ENCODE data around the gene OR2A42.
"Not testable (repeated sequence)": the region's sequence is repeated elsewhere in the genome, so short reads cannot be mapped to it uniquely, and the experiment has no call there.

Gene OR2A42, protein sequence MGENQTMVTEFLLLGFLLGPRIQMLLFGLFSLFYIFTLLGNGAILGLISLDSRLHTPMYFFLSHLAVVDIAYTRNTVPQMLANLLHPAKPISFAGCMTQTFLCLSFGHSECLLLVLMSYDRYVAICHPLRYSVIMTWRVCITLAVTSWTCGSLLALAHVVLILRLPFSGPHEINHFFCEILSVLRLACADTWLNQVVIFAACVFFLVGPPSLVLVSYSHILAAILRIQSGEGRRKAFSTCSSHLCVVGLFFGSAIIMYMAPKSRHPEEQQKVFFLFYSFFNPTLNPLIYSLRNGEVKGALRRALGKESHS

DNA sequence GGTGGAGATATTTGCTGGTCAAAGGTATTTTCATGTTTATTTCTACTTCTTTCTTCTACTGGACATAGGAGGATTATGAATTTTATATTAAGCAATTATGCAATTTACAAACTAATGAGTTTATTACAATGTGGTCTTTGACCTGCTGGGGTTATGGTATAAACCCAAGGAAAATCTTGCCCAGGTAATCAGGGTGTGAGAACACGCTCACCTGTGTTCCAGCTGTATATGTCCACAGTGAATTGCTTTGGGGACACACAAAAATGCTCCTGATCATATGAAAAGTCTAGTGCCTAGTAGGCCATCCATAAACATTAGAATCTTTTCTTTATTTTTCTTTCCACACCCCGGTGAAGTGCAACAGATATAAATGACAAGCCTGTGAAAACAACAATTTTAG is at the start of gene OR2A42:
OR2A42 (minus strand) TSS at position 241 of the 400 bp plus-strand sequence. CDS start 6,762 bp downstream, outside the sequence.
- H3K4me1 Mint-ChIP-seq (ENCODE audit: low read depth); H3K27me3 Mint-ChIP-seq (ENCODE audit: low read depth); H3K9me3 Mint-ChIP-seq; DNase-seq (ENCODE audit: low spot score); H3K4me3 Mint-ChIP-seq; H3K27ac Mint-ChIP-seq; H3K36me3 Mint-ChIP-seq (ENCODE audit: low read depth): not testable (repeated sequence)

DNA sequence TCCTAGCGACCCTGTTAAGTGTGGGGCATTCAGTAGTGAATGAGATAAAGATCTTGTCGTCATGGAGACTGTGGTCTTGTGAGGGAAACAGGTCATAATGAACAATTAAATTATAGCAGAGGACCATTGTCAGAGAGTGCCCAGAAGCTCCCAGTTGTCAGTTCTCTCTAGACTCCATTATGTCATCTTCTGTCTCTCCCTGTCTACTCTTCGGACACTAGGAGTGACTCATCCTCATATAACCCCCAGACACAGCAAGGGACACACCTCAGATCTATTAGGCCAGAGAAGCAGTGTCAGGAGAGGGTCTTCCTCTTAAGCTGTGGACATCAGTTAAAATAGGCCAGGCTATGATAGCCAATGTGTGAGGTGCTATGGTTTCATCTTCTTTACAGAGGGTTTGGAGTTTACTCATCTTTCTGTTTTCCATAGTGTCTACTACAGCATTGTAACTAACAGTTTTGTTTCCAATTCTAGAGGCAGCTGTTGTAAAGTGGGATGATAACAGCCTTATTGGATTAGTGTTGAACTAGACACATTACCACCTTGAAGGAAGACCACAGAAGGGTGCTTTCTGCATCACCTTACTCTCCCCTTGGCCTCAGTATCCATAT is 47.9 kb upstream of the OR2A42 start:
- H3K4me1 Mint-ChIP-seq (ENCODE audit: low read depth); H3K27ac Mint-ChIP-seq; H3K36me3 Mint-ChIP-seq (ENCODE audit: low read depth); H3K9me3 Mint-ChIP-seq; H3K4me3 Mint-ChIP-seq; H3K27me3 Mint-ChIP-seq (ENCODE audit: low read depth); DNase-seq (ENCODE audit: low spot score): not testable (repeated sequence)

DNA sequence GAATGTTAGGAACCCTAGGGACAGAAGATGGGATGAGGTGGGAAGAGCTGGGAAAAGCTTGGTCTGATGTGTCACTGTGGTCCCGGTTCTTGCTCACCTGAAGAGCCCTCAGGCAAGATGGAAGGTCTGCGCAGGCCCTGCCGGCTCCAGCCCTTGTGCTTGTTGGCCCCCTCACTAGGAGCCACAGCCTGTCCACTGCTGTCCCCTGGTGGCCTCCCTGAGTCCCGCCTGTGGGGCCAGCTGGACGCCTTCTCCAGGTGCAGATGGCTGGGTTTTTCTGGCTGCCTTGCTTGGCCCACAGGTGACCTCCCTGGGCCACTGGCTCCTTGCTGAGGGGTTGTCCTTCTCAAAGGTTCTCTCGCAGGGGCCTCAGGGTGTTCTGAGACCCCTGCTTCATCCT is 44.3 kb upstream of the OR2A42 start:
- not testable (repeated sequence) for H3K4me3 Mint-ChIP-seq; H3K27me3 Mint-ChIP-seq (ENCODE audit: low read depth); DNase-seq (ENCODE audit: low spot score); H3K27ac Mint-ChIP-seq; H3K4me1 Mint-ChIP-seq (ENCODE audit: low read depth); H3K9me3 Mint-ChIP-seq; H3K36me3 Mint-ChIP-seq (ENCODE audit: low read depth)

DNA sequence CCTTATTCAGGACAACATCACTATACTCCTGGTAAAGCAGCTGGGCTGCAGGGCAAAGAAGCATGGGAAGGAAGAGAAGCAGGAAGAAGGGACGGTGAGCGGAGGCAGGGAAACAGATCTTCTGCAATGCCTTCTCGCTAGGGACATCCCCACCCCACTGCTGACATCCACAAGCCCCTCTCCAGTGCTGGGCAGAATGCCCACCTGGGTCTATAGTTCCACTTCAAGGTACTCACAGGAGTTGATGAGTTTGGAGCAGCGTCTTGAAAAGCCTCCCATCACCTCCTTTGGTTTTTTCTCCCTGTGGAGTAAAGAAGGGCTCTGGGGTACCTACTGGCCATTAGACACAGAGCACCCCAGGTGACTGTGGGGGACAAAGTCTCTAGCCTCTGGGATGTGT is 43.1 kb upstream of the OR2A42 start:
- H3K27ac Mint-ChIP-seq; H3K36me3 Mint-ChIP-seq (ENCODE audit: low read depth); H3K9me3 Mint-ChIP-seq; H3K4me3 Mint-ChIP-seq; DNase-seq (ENCODE audit: low spot score); H3K27me3 Mint-ChIP-seq (ENCODE audit: low read depth); H3K4me1 Mint-ChIP-seq (ENCODE audit: low read depth): not testable (repeated sequence)

DNA sequence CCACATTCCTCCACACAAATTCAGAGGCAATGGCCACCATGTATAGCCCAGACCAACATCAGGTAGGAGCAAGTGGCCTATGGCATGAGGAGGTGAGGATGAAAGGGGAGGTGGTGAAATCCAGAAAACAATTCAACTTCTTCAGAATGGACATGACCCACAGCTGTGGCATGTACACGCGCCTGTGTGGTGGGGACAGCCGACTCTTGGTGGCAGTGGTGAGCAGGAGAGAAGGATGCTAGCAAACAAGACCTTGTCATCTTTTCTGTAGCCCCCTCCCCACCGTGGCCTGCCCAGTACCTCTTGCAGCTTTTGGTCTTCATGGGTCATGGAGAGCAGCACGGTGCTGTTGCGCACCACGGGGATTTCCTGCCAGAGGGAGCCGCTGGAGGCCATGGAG is 42.6 kb upstream of the OR2A42 start:
- H3K9me3 Mint-ChIP-seq; H3K4me1 Mint-ChIP-seq (ENCODE audit: low read depth); DNase-seq (ENCODE audit: low spot score); H3K27me3 Mint-ChIP-seq (ENCODE audit: low read depth); H3K36me3 Mint-ChIP-seq (ENCODE audit: low read depth); H3K4me3 Mint-ChIP-seq; H3K27ac Mint-ChIP-seq: not testable (repeated sequence)

DNA sequence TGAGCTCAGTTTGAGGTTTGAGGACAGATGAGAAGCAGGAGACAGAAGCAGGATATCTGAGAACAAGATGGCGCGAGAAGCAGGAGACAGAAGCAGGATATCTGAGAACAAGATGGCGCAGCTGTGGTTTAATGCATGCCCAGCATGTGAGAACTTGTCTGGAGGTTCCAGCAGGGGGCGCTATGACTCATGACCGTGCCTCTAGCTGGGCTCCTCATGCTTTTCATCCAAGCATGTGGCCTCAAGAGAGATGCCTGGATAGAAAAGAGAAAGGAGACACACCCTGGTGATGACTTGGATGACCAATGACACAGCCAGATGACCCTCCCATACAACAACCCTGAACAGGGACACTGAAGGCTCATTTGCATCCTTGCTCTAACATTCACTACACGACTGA is 40.6 kb upstream of the OR2A42 start:
- H3K4me1 Mint-ChIP-seq (ENCODE audit: low read depth); H3K27ac Mint-ChIP-seq; DNase-seq (ENCODE audit: low spot score); H3K9me3 Mint-ChIP-seq; H3K4me3 Mint-ChIP-seq; H3K36me3 Mint-ChIP-seq (ENCODE audit: low read depth); H3K27me3 Mint-ChIP-seq (ENCODE audit: low read depth): not testable (repeated sequence)

DNA sequence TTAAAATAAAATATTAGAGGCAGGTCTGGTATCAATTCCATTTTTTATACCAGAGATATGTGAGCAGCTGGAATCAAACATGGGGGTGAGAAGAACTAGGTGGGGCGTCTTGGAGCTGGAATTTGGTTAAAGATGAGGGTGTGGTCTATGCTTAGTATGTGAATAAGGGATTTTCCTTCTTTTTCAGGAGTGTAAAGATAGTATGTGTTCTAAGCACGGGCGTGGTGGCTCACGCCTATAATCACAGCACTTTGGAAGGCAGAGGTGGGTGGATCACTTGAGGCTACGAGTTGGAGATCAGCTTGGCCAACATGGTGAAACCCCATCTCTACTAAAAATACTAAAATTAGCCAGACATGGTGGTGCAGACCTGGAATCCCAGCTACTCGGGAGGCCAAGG is 35.9 kb upstream of the OR2A42 start:
- not testable (repeated sequence) for H3K27ac Mint-ChIP-seq; DNase-seq (ENCODE audit: low spot score)

DNA sequence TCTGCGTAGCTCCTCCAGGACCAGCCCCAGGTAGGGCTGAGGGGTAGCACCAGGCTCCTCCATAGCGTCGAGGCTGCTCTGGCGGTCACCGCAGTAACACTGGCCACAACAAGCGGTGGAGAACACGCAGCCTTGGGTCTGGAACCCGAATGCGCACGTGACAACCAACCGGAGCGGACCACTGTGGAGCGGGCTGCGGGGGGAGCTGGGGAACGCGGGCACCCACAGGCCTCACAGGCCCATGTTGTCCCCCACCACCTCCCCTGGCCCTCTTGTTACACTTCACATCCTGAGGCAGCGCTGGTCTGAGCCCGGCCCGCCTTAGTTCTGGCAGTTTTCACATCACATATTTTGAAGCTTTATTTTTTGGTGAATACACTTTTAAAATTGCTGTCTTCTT is 29.8 kb upstream of the OR2A42 start, which contains the start of gene CTAGE8:
CTAGE8 (minus strand) TSS at position 101 of the 400 bp plus-strand sequence; CDS start at position 63, 38 bp downstream.
- H3K4me3 Mint-ChIP-seq; H3K27me3 Mint-ChIP-seq (ENCODE audit: low read depth); H3K4me1 Mint-ChIP-seq (ENCODE audit: low read depth); H3K27ac Mint-ChIP-seq; H3K9me3 Mint-ChIP-seq; DNase-seq (ENCODE audit: low spot score); H3K36me3 Mint-ChIP-seq (ENCODE audit: low read depth): not testable (repeated sequence)

More for the DNA sequence above, 35.9 kb upstream of the OR2A42 start:
- not testable (repeated sequence) for H3K4me3 Mint-ChIP-seq; H3K9me3 Mint-ChIP-seq; H3K36me3 Mint-ChIP-seq (ENCODE audit: low read depth); H3K4me1 Mint-ChIP-seq (ENCODE audit: low read depth); H3K27me3 Mint-ChIP-seq (ENCODE audit: low read depth)

DNA sequence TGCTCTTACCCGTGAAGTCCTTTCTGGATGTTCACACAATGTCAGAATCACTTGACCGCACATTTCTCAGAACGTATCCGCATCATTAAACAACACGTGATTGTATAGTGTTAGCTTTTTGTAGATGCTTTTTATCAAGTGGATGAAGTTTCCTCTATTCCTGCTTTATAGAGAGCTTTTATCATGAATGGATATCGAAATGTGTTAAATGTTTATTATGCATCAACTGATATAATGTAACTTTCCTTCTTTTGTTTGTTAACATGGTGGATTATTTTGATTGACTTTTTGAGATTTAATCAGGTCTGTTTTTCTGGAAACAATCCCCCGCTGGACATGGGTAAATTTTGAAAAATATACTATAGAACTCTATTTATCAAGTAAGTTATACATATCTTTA is 25.3 kb upstream of the OR2A42 start, which contains the start of gene OR2A7:
OR2A7 (minus strand) TSS at position 101 of the 400 bp plus-strand sequence. CDS start 5,164 bp downstream, outside the sequence.
- H3K27ac Mint-ChIP-seq; H3K4me1 Mint-ChIP-seq (ENCODE audit: low read depth); H3K4me3 Mint-ChIP-seq; H3K27me3 Mint-ChIP-seq (ENCODE audit: low read depth); DNase-seq (ENCODE audit: low spot score); H3K36me3 Mint-ChIP-seq (ENCODE audit: low read depth); H3K9me3 Mint-ChIP-seq: not testable (repeated sequence)

DNA sequence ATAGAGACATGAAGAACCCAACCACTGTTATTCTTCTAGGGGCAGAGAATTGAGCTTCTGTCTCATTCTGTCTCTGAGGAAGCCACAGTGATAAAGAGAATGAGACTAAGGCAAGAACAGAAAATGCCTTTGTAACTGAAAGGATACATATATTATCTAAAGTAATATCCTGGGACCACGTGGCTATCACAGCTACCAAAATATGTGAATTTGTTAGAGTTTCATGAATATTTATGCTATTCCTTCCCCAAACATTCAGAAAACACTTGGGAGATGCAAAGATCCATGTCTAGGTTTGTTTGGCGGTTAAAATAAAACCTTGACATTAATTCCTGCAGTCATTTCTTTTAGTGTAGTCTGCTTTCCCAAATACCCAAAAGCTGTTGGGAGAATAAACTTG is 22.7 kb upstream of the OR2A42 start:
- not testable (repeated sequence) for H3K27ac Mint-ChIP-seq; H3K36me3 Mint-ChIP-seq (ENCODE audit: low read depth)

DNA sequence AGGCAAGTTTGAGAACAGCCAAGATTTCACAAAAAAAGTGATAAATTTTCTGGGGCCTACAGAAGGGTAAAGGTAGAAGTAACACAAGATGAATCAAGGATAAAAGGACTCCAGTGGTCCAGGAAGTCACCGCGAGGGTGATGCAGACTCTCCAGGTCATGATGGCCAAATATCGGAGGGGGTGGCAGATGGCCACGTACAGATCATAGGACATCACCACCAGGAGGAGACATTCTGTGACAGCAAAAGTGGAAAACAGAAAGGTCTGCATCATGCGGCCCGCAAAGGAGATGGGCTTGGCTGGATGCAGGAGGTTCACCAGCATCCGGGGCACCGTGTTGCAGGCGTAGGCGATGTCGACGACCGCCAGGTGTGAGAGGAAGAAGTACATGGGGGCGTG is 19.7 kb upstream of the OR2A42 start:
- H3K4me3 Mint-ChIP-seq; H3K27me3 Mint-ChIP-seq (ENCODE audit: low read depth); DNase-seq (ENCODE audit: low spot score); H3K4me1 Mint-ChIP-seq (ENCODE audit: low read depth); H3K36me3 Mint-ChIP-seq (ENCODE audit: low read depth); H3K9me3 Mint-ChIP-seq; H3K27ac Mint-ChIP-seq: not testable (repeated sequence)

More for the DNA sequence above, 22.7 kb upstream of the OR2A42 start:
- not testable (repeated sequence) for H3K27me3 Mint-ChIP-seq (ENCODE audit: low read depth); H3K4me3 Mint-ChIP-seq; DNase-seq (ENCODE audit: low spot score); H3K4me1 Mint-ChIP-seq (ENCODE audit: low read depth); H3K9me3 Mint-ChIP-seq

DNA sequence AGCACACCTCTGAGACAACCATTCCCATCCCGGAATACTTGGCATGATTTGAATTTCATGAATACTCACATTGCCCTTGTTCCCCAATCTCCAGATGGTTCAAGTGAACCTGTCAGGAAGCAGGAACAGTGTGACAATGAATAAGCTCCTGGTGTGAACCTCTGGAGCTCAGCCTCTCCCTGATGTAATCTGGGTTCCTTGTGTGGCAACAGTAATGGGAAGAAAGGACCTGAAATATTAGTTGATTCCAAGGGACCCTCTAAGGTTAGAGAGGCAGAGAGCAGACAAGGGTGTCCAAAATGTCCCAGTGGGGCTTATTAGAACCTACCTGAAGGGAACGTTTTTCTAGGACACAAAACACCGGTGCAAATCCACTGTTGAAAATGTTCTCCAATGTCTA is 16.7 kb upstream of the OR2A42 start:
- H3K27me3 Mint-ChIP-seq (ENCODE audit: low read depth) = no peaks in the 10 kb centered on the region
- no peaks in the 10 kb centered on the region for H3K4me1 Mint-ChIP-seq (ENCODE audit: low read depth)
- H3K4me3 Mint-ChIP-seq = no peak overlapping the region
- H3K9me3 Mint-ChIP-seq = no peaks in the 10 kb centered on the region
- DNase-seq (ENCODE audit: low spot score) = no peak
- no peaks in the 10 kb centered on the region for H3K36me3 Mint-ChIP-seq (ENCODE audit: low read depth)
- no peak overlapping the region for H3K27ac Mint-ChIP-seq

DNA sequence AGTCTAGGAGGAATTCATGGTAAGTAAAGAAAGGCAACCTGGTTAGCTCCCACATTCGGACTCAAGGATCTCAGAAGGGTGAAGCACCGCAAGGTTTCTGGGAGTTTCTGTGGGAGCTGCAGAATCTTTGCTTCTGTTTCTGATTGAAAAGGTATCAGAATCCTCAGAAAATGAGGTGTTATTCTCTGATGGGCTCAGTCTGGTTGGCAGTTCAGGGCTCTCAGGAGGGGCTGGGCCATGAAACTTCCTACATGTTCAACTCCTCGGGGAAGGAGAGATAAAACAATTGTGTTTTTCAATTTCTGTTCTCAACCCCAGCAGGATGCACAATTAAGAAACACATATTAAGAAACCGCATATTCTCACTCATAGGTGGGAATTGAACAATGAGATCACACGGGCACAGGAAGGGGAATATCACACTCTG is 16.1 kb upstream of the OR2A42 start:
- no peaks in the 10 kb centered on the region for H3K9me3 Mint-ChIP-seq
- H3K27me3 Mint-ChIP-seq (ENCODE audit: low read depth) = no peaks in the 10 kb centered on the region
- no peak overlapping the region for H3K27ac Mint-ChIP-seq
- no peak overlapping the region for H3K4me3 Mint-ChIP-seq
- no peak for DNase-seq (ENCODE audit: low spot score)
- no peaks in the 10 kb centered on the region for H3K36me3 Mint-ChIP-seq (ENCODE audit: low read depth)
- H3K4me1 Mint-ChIP-seq (ENCODE audit: low read depth) = no peaks in the 10 kb centered on the region

DNA sequence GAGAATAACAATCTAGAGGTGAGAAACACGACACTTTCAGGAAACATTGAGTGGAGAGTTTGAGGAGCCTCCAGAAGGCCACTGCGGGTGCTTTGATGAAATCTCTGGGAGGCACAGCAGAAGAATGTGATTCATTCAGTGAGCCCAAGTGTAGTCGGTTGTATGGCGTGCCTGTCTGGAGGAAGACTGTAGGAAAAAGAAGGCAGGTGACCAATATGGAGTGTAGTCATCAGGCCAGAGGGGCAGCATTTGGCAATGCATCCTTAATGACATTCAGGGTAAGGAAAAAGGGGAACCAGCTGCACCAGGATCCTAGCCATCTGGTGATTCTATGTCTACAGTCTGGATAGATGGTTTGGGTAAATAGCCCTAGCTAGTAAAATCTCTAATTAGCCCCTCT is 12.9 kb upstream of the OR2A42 start:
- not testable (repeated sequence) for H3K9me3 Mint-ChIP-seq; H3K27me3 Mint-ChIP-seq (ENCODE audit: low read depth); H3K4me1 Mint-ChIP-seq (ENCODE audit: low read depth); DNase-seq (ENCODE audit: low spot score); H3K4me3 Mint-ChIP-seq; H3K27ac Mint-ChIP-seq; H3K36me3 Mint-ChIP-seq (ENCODE audit: low read depth)

Measured in T-helper 2 cell treated with Interferon-gamma antibody and Interleukin-4, amounts not matched to agents 5 μg/mL and 100 μg/mL, for 36 hours (primary cell).